IMR-90 (cell line): ENCODE data around the gene EAF1. TPM values are rescaled to one million over a fixed set of nuclear protein-coding genes. Genes with fewer than 3 reads are reported as not detected.
"Not testable (repeated sequence)": the region's sequence is repeated elsewhere in the genome, so short reads cannot be mapped to it uniquely, and the experiment has no call there.

Source experiments
- ATAC-seq: fragments of 200-7000 bp; cut with Tn5 transposase; 2 replicates; pipeline ENCODE4 v1.9.1; 2020; ENCODE audit warnings: low read depth, mild to moderate bottlenecking, moderate library complexity
- BruUV-seq: library from RNA; stranded (reverse); fragments of 400-500 nt; replicated peaks from 2 replicates; lab custom pipeline; 2021; lab: Mats Ljungman, UMichigan
- CTCF ChIA-PET: fragments of 300-600 bp; formaldehyde crosslinking; extraction: SDS; loops from one replicate; lab custom pipeline; 2021; ENCODE audit warnings: antibody characterized with exemption; lab: Yijun Ruan, JAX
- POLR2A ChIA-PET: fragments of 300-600 bp; sonication (Branson Sonifier 250); formaldehyde crosslinking; loops from one replicate; lab custom pipeline; 2022; ENCODE audit warnings: antibody characterized with exemption; ENCODE audit not compliant: unreplicated experiment; lab: Charles Lee
- DNase-seq: peaks from one replicate; pipeline ENCODE4 v3.0.0; 2013
- H2AFZ ChIP-seq: replicated peaks from 2 replicates; pipeline ENCODE3; 2013; ENCODE audit warnings: low read length, mild to moderate bottlenecking; ENCODE audit not compliant: poor library complexity
- H2AK5ac ChIP-seq: 2 replicates; pipeline ENCODE4 v1.6.1; 2013; ENCODE audit warnings: low read depth, low read length, inconsistent platforms
- H2AK9ac ChIP-seq: replicated peaks from 2 replicates; pipeline ENCODE3; 2013; ENCODE audit warnings: mild to moderate bottlenecking, low read depth, low read length, moderate library complexity; ENCODE audit not compliant: poor library complexity
- H2BK120ac ChIP-seq: 2 replicates; pipeline ENCODE4 v1.6.1; 2013; ENCODE audit warnings: low read depth, low read length, inconsistent platforms
- H2BK15ac ChIP-seq: 3 replicates; pipeline ENCODE4 v1.6.1; 2013; ENCODE audit warnings: low read depth, low read length, inconsistent platforms
- H2BK20ac ChIP-seq: 2 replicates; pipeline ENCODE4 v1.6.1; 2013; ENCODE audit warnings: low read depth, mild to moderate bottlenecking, inconsistent platforms, low read length, moderate library complexity
- H2BK5ac ChIP-seq: 2 replicates; pipeline ENCODE4 v1.6.1; 2013; ENCODE audit warnings: mild to moderate bottlenecking, low read depth, low read length, inconsistent platforms; ENCODE audit not compliant: poor library complexity, severe bottlenecking
- H3K14ac ChIP-seq: replicated peaks from 2 replicates; pipeline ENCODE4 v1.6.1; 2013; ENCODE audit warnings: low read depth, low read length, inconsistent platforms
- H3K18ac ChIP-seq: 2 replicates; pipeline ENCODE4 v1.6.1; 2013; ENCODE audit warnings: low read depth, low read length, control low read depth
- H3K23ac ChIP-seq: 2 replicates; pipeline ENCODE4 v1.6.1; 2013; ENCODE audit warnings: low read depth, low read length, inconsistent platforms
- H3K27ac ChIP-seq: 2 replicates; pipeline ENCODE4 v1.5.1; 2013; ENCODE audit warnings: mild to moderate bottlenecking, control low read depth, low read length; ENCODE audit not compliant: insufficient read depth
- H3K27me3 ChIP-seq: 2 replicates; pipeline ENCODE4 v1.6.1; 2013; ENCODE audit warnings: low read length; ENCODE audit not compliant: control insufficient read depth, insufficient read depth
- H3K36me3 ChIP-seq: 2 replicates; pipeline ENCODE4 v1.6.1; 2013; ENCODE audit warnings: low read length, mixed read lengths; ENCODE audit not compliant: control insufficient read depth, insufficient read depth
- H3K4ac ChIP-seq: 2 replicates; pipeline ENCODE4 v1.6.1; 2013; ENCODE audit warnings: low read depth, low read length, inconsistent platforms
- H3K4me1 ChIP-seq: 2 replicates; pipeline ENCODE4 v1.6.1; 2013; ENCODE audit warnings: low read length, mixed read lengths; ENCODE audit not compliant: control insufficient read depth, insufficient read depth
- H3K4me2 ChIP-seq: 2 replicates; pipeline ENCODE4 v1.6.1; 2013; ENCODE audit warnings: low read depth, mild to moderate bottlenecking, control low read depth, low read length, moderate library complexity
- H3K4me3 ChIP-seq: 2 replicates; pipeline ENCODE4 v1.5.1; 2013; ENCODE audit warnings: low read depth, mild to moderate bottlenecking, control low read depth, low read length, moderate library complexity; ENCODE audit not compliant: insufficient read depth
- H3K56ac ChIP-seq: 2 replicates; pipeline ENCODE4 v1.6.1; 2013; ENCODE audit warnings: low read length, inconsistent platforms; ENCODE audit not compliant: insufficient read depth; ENCODE audit errors: extremely low read depth
- H3K79me1 ChIP-seq, 2 experiments: 2 replicates each; pipeline ENCODE4 v1.6.1; 2013; ENCODE audit warnings: low read length in 2 of 2, inconsistent platforms in 1 of 2, low read depth in 1 of 2
- H3K9ac ChIP-seq: 2 replicates; pipeline ENCODE4 v1.6.1; 2013; ENCODE audit warnings: low read depth, low read length, control low read depth
- H3K9me1 ChIP-seq: 2 replicates; pipeline ENCODE4 v1.6.1; 2013; ENCODE audit warnings: low read length, inconsistent platforms; ENCODE audit not compliant: insufficient read depth
- H3K9me3 ChIP-seq: 2 replicates; pipeline ENCODE4 v1.6.1; 2013; ENCODE audit warnings: low read length; ENCODE audit not compliant: control insufficient read depth, insufficient read depth
- H4K20me1 ChIP-seq: 2 replicates; pipeline ENCODE4 v1.6.1; 2013; ENCODE audit warnings: low read length, inconsistent platforms; ENCODE audit not compliant: insufficient read depth
- H4K5ac ChIP-seq: 2 replicates; pipeline ENCODE4 v1.6.1; 2013; ENCODE audit warnings: mild to moderate bottlenecking, low read depth, low read length, control low read depth
- H4K8ac ChIP-seq, 2 experiments: 2 replicates each; pipeline ENCODE4 v1.6.1; 2013; ENCODE audit warnings: low read depth in 2 of 2, low read length in 2 of 2, control low read depth in 1 of 2, inconsistent platforms in 1 of 2
- H4K91ac ChIP-seq: 2 replicates; pipeline ENCODE4 v1.6.1; 2013; ENCODE audit warnings: low read depth, low read length, inconsistent platforms; ENCODE audit not compliant: insufficient read depth
- WGBS, 2 experiments: methylation state at CpG; one replicate each; pipeline versions ENCODE4 v1.1.5 to v1.1.7; 2013; ENCODE audit warnings: missing lambda C conversion rate in 2 of 2; ENCODE audit not compliant: insufficient read length in 1 of 2; ENCODE audit errors: extremely low coverage in 2 of 2; 5-methylcytosine and 5-hydroxymethylcytosine counted together
- dilution Hi-C: fragments of 300-500 bp; cut with HindIII; formaldehyde crosslinking; loops from one replicate; pipeline ENCODE4 v1.14.3; 2018; ENCODE audit warnings: low sequenced_read_pairs; ENCODE audit not compliant: unreplicated experiment
- in situ Hi-C: fragments of 300-500 bp; cut with MboI; formaldehyde crosslinking; loops from 3 replicates; pipeline ENCODE4 v1.14.3; 2019; ENCODE audit warnings: low sequenced_read_pairs, inconsistent platforms, mixed read lengths
- intact Hi-C: fragments of 100-400 bp; cut with micrococcal nuclease; formaldehyde crosslinking; loops from 2 replicates; pipeline ENCODE4 v1.10.0; 2022
- polyA plus RNA-seq, 3 experiments: library from polyadenylated mRNA; depleted of rRNA; stranded (reverse); fragments of >200 nt; gene quantifications; 2 replicates each; pipeline ENCODE4 v1.2.3, GENCODE V29; 2012; ENCODE audit warnings: low replicate concordance in 1 of 3
- total RNA-seq: library from RNA; depleted of rRNA; stranded (reverse); fragments of >200 nt; gene quantifications from 2 replicates; pipeline ENCODE4 v1.2.3, GENCODE V29; 2012

Gene EAF1
- total and polyA plus RNA-seq, 2 of the 4 experiments (the other 2 are of a cell fraction), result 7.0 to 21.3 TPM

- H3K18ac ChIP-seq, H3K9ac ChIP-seq, H2BK15ac ChIP-seq, H4K8ac ChIP-seq, BruUV-seq, H2AK9ac ChIP-seq, DNase-seq, H3K14ac ChIP-seq, intact Hi-C loops, H3K4ac ChIP-seq, H2BK120ac ChIP-seq, H4K20me1 ChIP-seq, in situ Hi-C loops, H4K5ac ChIP-seq, H3K9me3 ChIP-seq, H3K56ac ChIP-seq, H2AK5ac ChIP-seq, dilution Hi-C loops, H2BK5ac ChIP-seq, H3K4me1 ChIP-seq, H3K27me3 ChIP-seq, H3K23ac ChIP-seq, ATAC-seq, H3K79me1 ChIP-seq, POLR2A ChIA-PET, H4K91ac ChIP-seq, H2BK20ac ChIP-seq, H3K27ac ChIP-seq, H2AFZ ChIP-seq, H3K4me3 ChIP-seq, H3K9me1 ChIP-seq, H3K36me3 ChIP-seq, H3K4me2 ChIP-seq: not testable (repeated sequence)
- no CpG with 5 or more reads among the region's 10 CpGs for WGBS, 2 experiments
- CTCF ChIA-PET, result interaction anchor here (0.7 kb wide), 1 partner anchor 120 kb away, joined by 3 read pairs; no protein-coding TSS in a partner anchor
These were observed 29.5 kb downstream of the EAF1 start for GRCh38 chr3:15456915-15457314.
